ENCODE data around the gene LTBP2.

Gene LTBP2

GRCh38 chr14:74592476-74593201 lies 19.4 kb downstream of the LTBP2 start:
- no peak for DNase-seq (ENCODE audit: low read depth, low spot score)

- no peak for DNase-seq (ENCODE audit: low read depth, low spot score)
Measured at GRCh38 chr14:74591899-74592298, 20.1 kb downstream of the LTBP2 start.

DNA sequence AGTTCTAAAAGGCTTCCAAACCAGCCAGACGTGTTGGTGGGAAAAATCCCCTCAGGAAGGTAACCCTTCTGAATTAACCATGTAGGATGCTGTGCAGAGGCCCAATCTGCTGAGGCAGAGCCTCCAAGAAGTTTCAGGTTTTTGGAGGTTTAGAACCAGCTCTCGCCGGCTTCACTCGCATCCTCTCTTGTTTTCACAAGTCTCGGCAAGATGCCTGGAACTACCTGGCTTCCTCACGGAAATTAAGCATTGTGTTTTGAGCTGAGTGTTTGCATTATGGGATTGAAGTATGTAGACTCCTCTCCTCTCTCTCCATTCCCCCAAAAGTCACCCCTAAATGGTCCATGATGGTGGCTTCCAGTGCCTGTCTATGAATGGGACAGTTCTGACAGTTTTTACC lies 20.6 kb downstream of the LTBP2 start:
- no peak for DNase-seq (ENCODE audit: low read depth, low spot score)

GRCh38 chr14:74589291-74589879 lies 22.7 kb downstream of the LTBP2 start:
- DNase-seq (ENCODE audit: low read depth, low spot score): no peak

DNA sequence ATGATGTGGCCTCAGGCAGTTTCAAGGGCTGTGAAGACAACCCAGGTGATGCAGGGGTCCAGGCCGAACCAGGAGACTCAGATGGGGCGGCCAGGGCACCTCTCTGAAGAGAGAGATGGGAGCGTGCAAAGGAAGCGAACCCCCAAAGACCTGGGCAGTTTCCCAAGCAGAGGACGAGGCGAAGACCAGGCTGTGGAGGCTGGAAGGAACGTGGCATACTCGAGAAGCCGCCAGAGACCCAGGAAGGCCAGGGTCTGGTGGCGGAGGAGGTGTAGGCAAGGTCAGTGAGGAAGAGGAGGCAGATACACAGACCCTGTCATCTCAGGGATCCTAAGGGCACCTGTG lies 24.7 kb downstream of the LTBP2 start:
- no peak for DNase-seq (ENCODE audit: low read depth, low spot score)

- no peak for DNase-seq (ENCODE audit: low read depth, low spot score)
Measured at GRCh38 chr14:74586681-74587362, 25.2 kb downstream of the LTBP2 start.

GRCh38 chr14:74585406-74586335 lies 26.4 kb downstream of the LTBP2 start:
- no peak for DNase-seq (ENCODE audit: low read depth, low spot score)

GRCh38 chr14:74584951-74585350 lies 27.1 kb downstream of the LTBP2 start:
- DNase-seq (ENCODE audit: low read depth, low spot score): no peak

- DNase-seq (ENCODE audit: low read depth, low spot score): no peak
Measured at GRCh38 chr14:74583689-74584434, 28.2 kb downstream of the LTBP2 start.

- no peak for DNase-seq (ENCODE audit: low read depth, low spot score)
Measured at GRCh38 chr14:74582910-74583581, 29.0 kb downstream of the LTBP2 start.

- DNase-seq (ENCODE audit: low read depth, low spot score): no peak
Measured at GRCh38 chr14:74580275-74580672, 31.8 kb downstream of the LTBP2 start.

DNA sequence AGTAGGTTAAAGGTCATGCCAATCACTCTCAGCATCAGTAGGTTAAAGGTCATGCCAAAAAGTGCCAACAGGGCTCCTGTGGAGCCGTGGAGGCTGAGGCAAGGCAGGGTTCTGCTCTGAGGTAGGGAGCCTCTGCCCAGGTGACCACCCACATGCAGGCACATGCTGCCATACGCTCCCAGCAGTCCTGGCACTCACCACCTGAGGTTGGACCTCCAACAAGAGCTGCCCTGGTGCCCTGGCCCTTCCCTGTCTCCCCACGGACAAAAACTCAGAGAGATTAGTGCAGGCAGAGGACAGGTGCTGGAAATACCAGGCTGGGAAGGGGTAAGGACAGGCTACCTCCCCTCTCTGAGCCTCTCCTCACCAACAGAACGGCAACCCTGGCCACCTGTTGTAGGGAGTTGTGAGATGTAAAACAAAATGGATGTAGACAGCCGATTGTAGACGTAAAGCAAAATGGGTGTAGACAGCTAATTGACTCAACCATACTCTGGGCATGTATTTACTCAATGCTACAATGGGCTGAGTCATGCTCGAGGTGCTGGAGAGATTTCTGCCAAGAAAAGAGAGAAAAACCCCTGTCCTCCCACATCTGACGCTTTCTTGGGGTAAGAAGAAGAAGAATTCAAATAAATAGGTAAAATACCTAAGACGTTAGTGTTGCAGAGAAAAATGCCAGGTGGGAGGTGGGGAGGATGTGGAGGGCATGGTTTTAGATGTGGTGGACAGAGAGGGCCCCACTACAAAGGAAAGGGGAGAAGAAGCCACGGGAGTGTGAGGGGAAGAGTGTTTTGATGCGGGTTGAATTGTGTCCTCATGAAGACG lies 32.4 kb downstream of the LTBP2 start:
- no peak for DNase-seq (ENCODE audit: low read depth, low spot score)

GRCh38 chr14:74578479-74578878 lies 33.6 kb downstream of the LTBP2 start:
- no peak for DNase-seq (ENCODE audit: low read depth, low spot score)

DNA sequence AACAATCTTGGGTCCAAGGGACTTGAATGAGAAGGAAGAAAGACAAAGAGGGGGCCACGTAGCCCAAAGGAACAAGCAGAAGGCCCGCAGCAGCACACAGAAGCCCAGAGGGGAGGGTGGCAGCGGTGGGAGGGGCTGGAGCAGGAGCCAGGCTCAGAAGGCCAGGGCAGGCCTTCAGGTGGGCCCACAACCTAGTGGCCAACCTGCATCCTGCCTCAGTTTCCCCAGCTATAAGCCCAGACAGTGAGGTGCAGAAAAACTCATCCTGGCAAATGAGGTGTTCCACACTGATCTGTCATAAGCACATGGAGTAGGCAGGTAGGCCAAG lies 34.1 kb downstream of the LTBP2 start:
- DNase-seq (ENCODE audit: low read depth, low spot score): no peak

DNA sequence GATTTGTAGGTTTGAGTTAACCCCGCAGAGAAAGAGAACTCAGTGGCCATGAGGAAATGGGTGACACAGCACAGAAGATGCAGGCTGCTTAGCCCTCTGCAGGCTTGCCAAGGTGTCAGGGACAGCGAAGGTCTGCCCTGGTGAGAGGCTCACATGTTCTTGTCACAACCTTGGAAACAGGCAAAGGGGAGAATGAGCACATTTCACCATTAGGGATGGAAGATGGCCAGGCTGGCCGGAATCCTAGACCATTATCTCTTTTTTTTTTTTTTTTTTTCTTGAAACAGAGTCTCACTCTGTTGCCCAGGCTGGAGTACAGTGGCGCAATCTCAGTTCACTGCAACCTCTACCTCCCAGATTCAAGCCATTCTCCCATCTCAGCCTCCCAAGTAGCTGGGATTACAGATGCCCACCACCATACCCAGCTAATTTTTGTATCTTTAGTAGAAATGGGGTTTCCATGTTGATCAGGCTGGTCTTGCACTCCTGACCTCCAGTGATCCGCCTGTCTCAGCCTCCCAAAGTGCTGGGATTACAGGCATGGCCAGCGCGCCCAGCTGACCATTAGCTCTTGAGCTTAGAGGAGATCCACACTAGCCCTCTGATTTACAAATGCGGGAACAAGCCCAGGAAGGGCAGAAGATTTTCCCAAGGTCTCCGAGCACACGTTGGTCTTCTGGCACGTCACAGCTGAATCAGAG lies 34.6 kb downstream of the LTBP2 start:
- no peak for DNase-seq (ENCODE audit: low read depth, low spot score)

DNA sequence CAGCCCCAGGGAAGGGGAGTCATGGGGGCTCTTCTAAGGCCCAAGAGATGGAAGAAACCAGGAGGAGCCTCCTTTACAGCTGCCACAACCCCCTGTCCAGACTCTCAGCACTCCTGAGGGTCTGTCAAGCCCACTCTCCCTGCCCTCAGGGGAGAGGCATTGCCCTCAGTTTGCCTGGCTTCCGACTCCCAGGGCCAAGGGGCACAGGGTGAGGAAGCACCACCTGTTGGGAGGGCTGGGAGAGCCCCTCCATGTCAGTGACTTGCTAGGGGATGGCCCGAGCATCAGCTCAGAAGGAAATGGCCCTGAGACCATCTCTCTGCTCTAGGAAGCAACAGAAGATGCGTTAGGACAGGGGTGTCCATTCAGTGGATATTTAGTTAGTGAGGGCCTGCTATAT lies 36.1 kb downstream of the LTBP2 start:
- DNase-seq (ENCODE audit: low read depth, low spot score): no peak

DNA sequence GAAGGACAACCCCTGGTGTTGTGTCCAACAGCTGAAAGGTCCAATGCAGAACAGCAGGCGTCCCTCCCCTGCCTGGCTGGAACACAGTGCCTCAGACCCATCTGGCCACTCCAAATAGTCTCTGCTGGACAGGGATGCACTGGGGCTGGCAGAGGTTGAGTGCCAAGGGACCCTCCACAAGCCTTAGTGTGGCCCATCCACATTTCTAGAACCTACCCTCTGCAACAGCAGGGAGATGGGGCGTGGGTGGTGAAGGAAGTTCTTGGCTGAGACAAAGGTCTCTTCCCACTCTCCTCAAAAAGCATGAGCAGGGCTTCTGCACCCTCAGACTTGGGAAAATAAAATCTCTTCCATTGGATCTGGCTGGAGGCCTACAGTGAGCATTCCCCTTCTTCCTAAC lies 36.5 kb downstream of the LTBP2 start:
- DNase-seq (ENCODE audit: low read depth, low spot score): no peak

- no peak for DNase-seq (ENCODE audit: low read depth, low spot score)
Measured at GRCh38 chr14:74574706-74575105, 37.3 kb downstream of the LTBP2 start.

GRCh38 chr14:74574090-74574433 lies 38.0 kb downstream of the LTBP2 start:
- no peak for DNase-seq (ENCODE audit: low read depth, low spot score)
